ENCODE results near the gene SAMD1. TPM values are rescaled to one million over a fixed set of nuclear protein-coding genes. Genes with fewer than 3 reads are reported as not detected.
A peak's percentile ranks its signal among the peaks of the same experiment; 100 is the strongest.

Gene SAMD1
- total and polyA plus RNA-seq, 2 of the 13 experiments (the other 11 are each of a cell fraction or from before 2014, with no cell fraction given) = 17.5 to 45.0 TPM

GRCh38 chr19:14094854-14095253, 4.3 kb upstream of the SAMD1 start:
- intact Hi-C loops (cut with micrococcal nuclease; ENCODE audit: unreplicated experiment) = no loop called here
- DNase-seq (ENCODE audit: low spot score) (no peak), FAIRE-seq (no peak), ATAC-seq (no peak)
- in situ Hi-C loops (cut with HindIII; ENCODE audit: extremely low pct_ligation_motif_present, low pct_unique_long_range_greater_than_20kb) = no loop called here
- TF ChIP-seq ZNF549 (CRISPR knock-in tag; IDR thresholded peaks at IDR 0.05) (no peak), ZNF768 (CRISPR knock-in tag; IDR thresholded peaks at IDR 0.05) (peak; percentile 99), RAD21 (CRISPR knock-in tag; IDR thresholded peaks at IDR 0.05) (no peak), ZNF614 (CRISPR knock-in tag; IDR thresholded peaks at IDR 0.05; ENCODE audit: borderline replicate concordance) (no peak), KLF16 (CRISPR knock-in tag; IDR thresholded peaks at IDR 0.05) (no peak), ZNF256 (CRISPR knock-in tag; conservative IDR thresholded peaks at IDR 0.05) (no peak), ZNF747 (CRISPR knock-in tag; IDR thresholded peaks at IDR 0.05; ENCODE audit: borderline replicate concordance) (no peak), POLR2AphosphoS2 (IDR thresholded peaks at IDR 0.05; ENCODE audit: low read depth, low read length) (no peak), PCBP1 (IDR thresholded peaks at IDR 0.05; ENCODE audit: borderline replicate concordance, low read depth, low read length) (no peak), ZNF780A (CRISPR knock-in tag; IDR thresholded peaks at IDR 0.05) (no peak), ZBTB39 (CRISPR knock-in tag; IDR thresholded peaks at IDR 0.05) (no peak), ZMYM3 (CRISPR knock-in tag; IDR thresholded peaks at IDR 0.05) (peak; percentile 62; the same call in 1 of the 2 replicates)
- Histone ChIP-seq H3K36me3 (replicated peaks in 1 of 2; ENCODE audit: control insufficient read depth in 1 of 2, insufficient read depth in 2 of 2, low read length in 2 of 2) (peaks cover 3 to 8% of the 10 kb centered on the region in 2 experiments; a peak in 3 of 5 replicates), H3K9me3 (ENCODE audit: low read length) (peaks cover 6% of the 10 kb centered on the region; the same call in 1 of the 2 replicates), H4K20me1 (ENCODE audit: insufficient read depth, low read length) (no peaks in the 10 kb centered on the region), H3K9ac (ENCODE audit: insufficient read depth, low read depth, low read length) (no peak overlapping the region), H3K4me1 (ENCODE audit: insufficient read depth, low read length) (peaks cover 6% of the 10 kb centered on the region), H3K4me3 (replicated peaks in 1 of 3; ENCODE audit: insufficient read depth in 1 of 3, low read depth in 2 of 3, low read length in 3 of 3) (no peak overlapping the region), H3K4me2 (ENCODE audit: low read depth, low read length) (no peak overlapping the region), H3K27ac (ENCODE audit: extremely low read length, insufficient read depth, low read length) (no peak overlapping the region), H3K79me2 (ENCODE audit: insufficient read depth, low read length) (no peaks in the 10 kb centered on the region), H2AFZ (ENCODE audit: low read length) (no peak overlapping the region), H3K27me3 (ENCODE audit: control insufficient read depth in 1 of 2, insufficient read depth in 2 of 2, low read length in 2 of 2) (no peaks in the 10 kb centered on the region)
- 78% methylated on average over 7 of the region's 7 CpGs for WGBS (ENCODE audit: low lambda C conversion rate)
- BruUV-seq (replicated peaks) = TSS peak; percentile 49
- POLR2A ChIA-PET = interaction anchor here (1.3 to 1.4 kb wide), 2 partner anchors 23 to 42 kb away, joined by 3 read pairs; partner anchors contain the start of gene PRKACA
- CTCF ChIA-PET (ENCODE audit: low intra/inter-chr PET ratio, low total read pairs) = no interaction called here
